HepG2 (cell line): ENCODE results near the gene C1QTNF5. TPM values are rescaled to one million over a fixed set of nuclear protein-coding genes. Genes with fewer than 3 reads are reported as not detected.
A peak's percentile ranks its signal among the peaks of the same experiment; 100 is the strongest.

ENCODE experiments used
- HMGXB3 ChIP-seq: sonication (generic); formaldehyde crosslinking; IDR thresholded peaks from 2 replicates; pipeline ENCODE4 v1.4.0; 2020; ENCODE audit warnings: missing genetic modification reagents, borderline replicate concordance
- HOXA3 ChIP-seq: sonication (generic); formaldehyde crosslinking; IDR thresholded peaks from 2 replicates; pipeline ENCODE4 v1.5.0; 2020; ENCODE audit warnings: missing genetic modification reagents
- HOXD1 ChIP-seq: sonication (generic); formaldehyde crosslinking; IDR thresholded peaks from 2 replicates; pipeline ENCODE4 v1.5.0; 2020; ENCODE audit warnings: missing genetic modification reagents
- JARID2 ChIP-seq: sonication (generic); formaldehyde crosslinking; IDR thresholded peaks from 2 replicates; pipeline ENCODE4 v1.8.1; 2023; ENCODE audit warnings: missing genetic modification reagents, inconsistent platforms; ENCODE audit not compliant: insufficient replicate concordance
- MED1 ChIP-seq: sonication (generic); formaldehyde crosslinking; IDR thresholded peaks from 2 replicates; pipeline ENCODE4 v1.4.0; 2020; ENCODE audit warnings: missing genetic modification reagents
- MLXIP ChIP-seq: sonication (generic); formaldehyde crosslinking; IDR thresholded peaks from 2 replicates; pipeline ENCODE4 v1.9.0; 2021; ENCODE audit warnings: missing genetic modification reagents, borderline replicate concordance
- ONECUT2 ChIP-seq: sonication (generic); formaldehyde crosslinking; IDR thresholded peaks from 2 replicates; pipeline ENCODE4 v1.4.0; 2020; ENCODE audit warnings: missing genetic modification reagents
- PAF1 ChIP-seq: IDR thresholded peaks from 2 replicates; pipeline ENCODE4 v1.6.1; 2016; ENCODE audit warnings: missing genetic modification reagents, missing compliant biosample characterization
- PAXIP1 ChIP-seq: sonication (generic); formaldehyde crosslinking; conservative IDR thresholded peaks from 2 replicates; pipeline ENCODE4 v1.4.0; 2020; ENCODE audit warnings: mild to moderate bottlenecking, missing genetic modification reagents, moderate library complexity
- SOX6 ChIP-seq, 2 experiments: fragments of 450-650 bp in 1 of 2; sonication (generic) in 1 of 2; formaldehyde crosslinking in 1 of 2; IDR thresholded peaks; 2 replicates each; pipeline versions ENCODE4 v1.4.0 to v1.6.1; 2017 to 2020; ENCODE audit warnings: antibody characterized with exemption in 1 of 2, mild to moderate bottlenecking in 1 of 2, missing genetic modification reagents in 1 of 2
- TBX2 ChIP-seq: sonication (generic); formaldehyde crosslinking; IDR thresholded peaks from 2 replicates; pipeline ENCODE4 v1.5.0; 2020; ENCODE audit warnings: missing genetic modification reagents, mild to moderate bottlenecking, borderline replicate concordance
- TEAD3 ChIP-seq: optimal IDR thresholded peaks from 2 replicates; pipeline ENCODE3; 2016; ENCODE audit warnings: borderline replicate concordance
- THAP11 ChIP-seq: IDR thresholded peaks from 2 replicates; pipeline ENCODE4 v1.6.1; 2016; ENCODE audit warnings: missing biosample characterization, missing genetic modification reagents
- TIGD3 ChIP-seq: sonication (generic); formaldehyde crosslinking; IDR thresholded peaks from 2 replicates; pipeline ENCODE4 v1.5.1; 2020; ENCODE audit warnings: mild to moderate bottlenecking, missing genetic modification reagents, borderline replicate concordance
- U2AF2 ChIP-seq: fragments of 200-400 bp; formaldehyde crosslinking; IDR thresholded peaks from 2 replicates; pipeline ENCODE4 v1.6.1; 2017; ENCODE audit warnings: low read depth, mild to moderate bottlenecking, low read length
- ZFX ChIP-seq: sonication (generic); formaldehyde crosslinking; IDR thresholded peaks from 2 replicates; pipeline ENCODE4 v1.4.0; 2020; ENCODE audit warnings: mild to moderate bottlenecking, low read depth, missing genetic modification reagents, moderate library complexity
- ZNF101 ChIP-seq: sonication (generic); formaldehyde crosslinking; IDR thresholded peaks from 2 replicates; pipeline ENCODE4 v1.4.0; 2020; ENCODE audit warnings: mild to moderate bottlenecking, low read depth, missing genetic modification reagents, borderline replicate concordance
- ZSCAN25 ChIP-seq: sonication (generic); formaldehyde crosslinking; IDR thresholded peaks from 2 replicates; pipeline ENCODE4 v1.8.0; 2022; ENCODE audit warnings: mild to moderate bottlenecking, missing genetic modification reagents
- polyA plus RNA-seq, 8 experiments: library from polyadenylated mRNA; depleted of rRNA in 3 of 8; stranded (reverse) in 7 of 8; unstranded in 1 of 8; fragments of >200 nt; fragmentation: Illumina TruSeq in 4 of 8; extraction: Trizol in 4 of 8; gene quantifications; 2 replicates each; pipeline versions ENCODE4 v1.2.1 to v1.2.3, GENCODE V29; 2011 to 2016; ENCODE audit warnings: low read depth in 4 of 8, missing spikeins in 1 of 8, mixed read lengths in 1 of 8; ENCODE audit not compliant: insufficient read depth in 1 of 8
- total RNA-seq, 5 experiments: library from RNA; depleted of rRNA; stranded (reverse); fragments of >200 nt; fragmentation: Illumina TruSeq; extraction: Trizol; gene quantifications; 2 replicates each; pipeline ENCODE4 v1.2.3, GENCODE V29; 2016; ENCODE audit warnings: low read depth in 1 of 5

C1QTNF5 gene
- total and polyA plus RNA-seq, 2 of the 13 experiments (the other 11 are each of a cell fraction or from before 2014, with no cell fraction given) = 0.86 to 1.2 TPM

GRCh38 chr11:119352857-119353260 is 12.2 kb upstream of the C1QTNF5 start (continued):
- 0 out of 2 replicates have a peak, but pooled peaks have one; percentile 65 for TF ChIP-seq U2AF2
- no peak for TF ChIP-seq HOXD1 (CRISPR knock-in tag)
- no peak for TF ChIP-seq JARID2
- TF ChIP-seq PAXIP1 = peak; percentile 58
- TF ChIP-seq ONECUT2 (CRISPR knock-in tag) = no peak
- peak; percentile 36 for TF ChIP-seq TEAD3
- 0 out of 2 replicates have a peak, but pooled peaks have one; percentile 11 for TF ChIP-seq HMGXB3 (CRISPR knock-in tag)
- peak; percentile 65; the same call in 1 of the 2 replicates for TF ChIP-seq ZFX (CRISPR knock-in tag)
- no peak for TF ChIP-seq SOX6 (IDR thresholded peaks at IDR 0.05)
- peak; percentile 82 for TF ChIP-seq SOX6 (CRISPR knock-in tag; IDR thresholded peaks at IDR 0.05)
- peak; percentile 51; the same call in 1 of the 2 replicates for TF ChIP-seq THAP11 (CRISPR knock-in tag)
- peak; percentile 71; the same call in 1 of the 2 replicates for TF ChIP-seq ZSCAN25 (CRISPR knock-in tag)
- no peak for TF ChIP-seq MLXIP (CRISPR knock-in tag)
- peak; percentile 26; the same call in 1 of the 2 replicates for TF ChIP-seq HOXA3 (CRISPR knock-in tag)
- TF ChIP-seq MED1 = peak; percentile 31; the same call in 1 of the 2 replicates
- TF ChIP-seq TBX2 (CRISPR knock-in tag) = peak; percentile 21; the same call in 1 of the 2 replicates
- TF ChIP-seq ZNF101 (CRISPR knock-in tag) = no peak
- no peak for TF ChIP-seq PAF1 (CRISPR knock-in tag)
- no peak for TF ChIP-seq TIGD3
